Measurements from ENCODE around the gene DRG2. TPM values are rescaled to one million over a fixed set of nuclear protein-coding genes. Genes with fewer than 3 reads are reported as not detected.

Gene DRG2
- total and polyA plus RNA-seq, 2 of the 13 experiments (the other 11 are each of a cell fraction or from before 2014, with no cell fraction given), result 20.1 to 26.6 TPM

DNA sequence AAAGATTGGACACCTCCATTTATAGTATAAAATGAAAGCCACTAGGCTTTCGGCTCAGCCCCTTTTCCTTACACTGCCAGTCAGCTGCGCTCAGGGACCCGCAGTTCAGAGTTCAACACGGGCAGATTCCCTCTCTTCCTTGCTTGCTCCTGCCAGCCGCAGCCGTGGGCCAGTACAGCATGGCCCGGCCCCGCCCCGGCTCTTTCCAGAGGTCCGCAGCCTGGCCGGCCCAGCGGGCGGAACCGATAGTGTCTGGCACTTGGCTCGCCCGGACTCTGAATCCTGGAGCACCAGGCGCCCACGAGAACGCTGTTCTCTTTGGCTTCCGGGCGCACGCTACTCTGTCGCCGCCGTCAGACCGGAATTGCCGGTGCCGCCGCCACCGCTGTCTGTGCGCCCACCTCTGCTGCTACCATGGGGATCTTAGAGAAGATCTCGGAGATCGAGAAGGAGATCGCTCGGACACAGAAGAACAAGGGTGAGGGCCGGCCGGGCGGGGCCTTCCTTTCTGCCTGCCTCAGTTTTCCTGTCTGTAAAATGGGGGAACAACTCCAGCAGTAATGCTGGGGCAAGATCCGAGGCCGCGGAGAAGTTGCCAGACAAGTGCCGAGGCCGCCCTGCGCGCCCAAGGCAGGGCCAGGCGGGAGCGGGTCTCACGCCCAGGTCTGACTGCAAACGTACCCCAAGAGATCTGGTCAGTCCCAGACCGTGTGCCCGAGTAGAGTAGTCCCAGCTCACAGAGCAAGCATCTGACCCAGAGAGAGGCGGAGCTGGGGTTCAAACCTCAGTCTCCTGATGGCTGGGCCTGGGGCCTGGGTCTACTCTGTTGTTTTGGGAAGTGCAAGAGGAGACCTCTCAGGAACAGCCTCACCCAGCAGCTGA, at the start of gene DRG2 (continued):
- TF ChIP-seq, protein P1, sequence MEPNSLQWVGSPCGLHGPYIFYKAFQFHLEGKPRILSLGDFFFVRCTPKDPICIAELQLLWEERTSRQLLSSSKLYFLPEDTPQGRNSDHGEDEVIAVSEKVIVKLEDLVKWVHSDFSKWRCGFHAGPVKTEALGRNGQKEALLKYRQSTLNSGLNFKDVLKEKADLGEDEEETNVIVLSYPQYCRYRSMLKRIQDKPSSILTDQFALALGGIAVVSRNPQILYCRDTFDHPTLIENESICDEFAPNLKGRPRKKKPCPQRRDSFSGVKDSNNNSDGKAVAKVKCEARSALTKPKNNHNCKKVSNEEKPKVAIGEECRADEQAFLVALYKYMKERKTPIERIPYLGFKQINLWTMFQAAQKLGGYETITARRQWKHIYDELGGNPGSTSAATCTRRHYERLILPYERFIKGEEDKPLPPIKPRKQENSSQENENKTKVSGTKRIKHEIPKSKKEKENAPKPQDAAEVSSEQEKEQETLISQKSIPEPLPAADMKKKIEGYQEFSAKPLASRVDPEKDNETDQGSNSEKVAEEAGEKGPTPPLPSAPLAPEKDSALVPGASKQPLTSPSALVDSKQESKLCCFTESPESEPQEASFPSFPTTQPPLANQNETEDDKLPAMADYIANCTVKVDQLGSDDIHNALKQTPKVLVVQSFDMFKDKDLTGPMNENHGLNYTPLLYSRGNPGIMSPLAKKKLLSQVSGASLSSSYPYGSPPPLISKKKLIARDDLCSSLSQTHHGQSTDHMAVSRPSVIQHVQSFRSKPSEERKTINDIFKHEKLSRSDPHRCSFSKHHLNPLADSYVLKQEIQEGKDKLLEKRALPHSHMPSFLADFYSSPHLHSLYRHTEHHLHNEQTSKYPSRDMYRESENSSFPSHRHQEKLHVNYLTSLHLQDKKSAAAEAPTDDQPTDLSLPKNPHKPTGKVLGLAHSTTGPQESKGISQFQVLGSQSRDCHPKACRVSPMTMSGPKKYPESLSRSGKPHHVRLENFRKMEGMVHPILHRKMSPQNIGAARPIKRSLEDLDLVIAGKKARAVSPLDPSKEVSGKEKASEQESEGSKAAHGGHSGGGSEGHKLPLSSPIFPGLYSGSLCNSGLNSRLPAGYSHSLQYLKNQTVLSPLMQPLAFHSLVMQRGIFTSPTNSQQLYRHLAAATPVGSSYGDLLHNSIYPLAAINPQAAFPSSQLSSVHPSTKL (CRISPR knock-in tag; IDR thresholded peaks at IDR 0.05), result peak; percentile 84
- TF ChIP-seq ATF7 (IDR thresholded peaks at IDR 0.05), result no peak
- TF ChIP-seq ATF7 (CRISPR knock-in tag; IDR thresholded peaks at IDR 0.05), result peak; percentile 22; the same call in 1 of the 2 replicates
- TF ChIP-seq HES4 (CRISPR knock-in tag; IDR thresholded peaks at IDR 0.05; ENCODE audit: borderline replicate concordance), result peak; percentile 71; the same call in 1 of the 2 replicates
- TF ChIP-seq, protein P2, sequence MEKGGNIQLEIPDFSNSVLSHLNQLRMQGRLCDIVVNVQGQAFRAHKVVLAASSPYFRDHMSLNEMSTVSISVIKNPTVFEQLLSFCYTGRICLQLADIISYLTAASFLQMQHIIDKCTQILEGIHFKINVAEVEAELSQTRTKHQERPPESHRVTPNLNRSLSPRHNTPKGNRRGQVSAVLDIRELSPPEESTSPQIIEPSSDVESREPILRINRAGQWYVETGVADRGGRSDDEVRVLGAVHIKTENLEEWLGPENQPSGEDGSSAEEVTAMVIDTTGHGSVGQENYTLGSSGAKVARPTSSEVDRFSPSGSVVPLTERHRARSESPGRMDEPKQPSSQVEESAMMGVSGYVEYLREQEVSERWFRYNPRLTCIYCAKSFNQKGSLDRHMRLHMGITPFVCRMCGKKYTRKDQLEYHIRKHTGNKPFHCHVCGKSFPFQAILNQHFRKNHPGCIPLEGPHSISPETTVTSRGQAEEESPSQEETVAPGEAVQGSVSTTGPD (CRISPR knock-in tag; IDR thresholded peaks at IDR 0.05), result 0 out of 2 replicates have a peak, but pooled peaks have one; percentile 16
- TF ChIP-seq RXRB (CRISPR knock-in tag; IDR thresholded peaks at IDR 0.05; ENCODE audit: borderline replicate concordance), result peak; percentile 88; the same call in 1 of the 2 replicates
- peak; percentile 98 for TF ChIP-seq KDM2A (CRISPR knock-in tag; IDR thresholded peaks at IDR 0.05; ENCODE audit: borderline replicate concordance, low read depth)
- TF ChIP-seq EZH2 (conservative IDR thresholded peaks at IDR 0.05; ENCODE audit: low read depth, low read length), result no peak
- 0 out of 2 replicates have a peak, but pooled peaks have one; percentile 61 for TF ChIP-seq SNAPC2 (CRISPR knock-in tag; IDR thresholded peaks at IDR 0.05)
- TF ChIP-seq MATR3 (CRISPR knock-in tag; IDR thresholded peaks at IDR 0.05), result no peak
- TF ChIP-seq, protein P3, sequence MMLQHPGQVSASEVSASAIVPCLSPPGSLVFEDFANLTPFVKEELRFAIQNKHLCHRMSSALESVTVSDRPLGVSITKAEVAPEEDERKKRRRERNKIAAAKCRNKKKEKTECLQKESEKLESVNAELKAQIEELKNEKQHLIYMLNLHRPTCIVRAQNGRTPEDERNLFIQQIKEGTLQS (CRISPR knock-in tag; IDR thresholded peaks at IDR 0.05), result 0 out of 2 replicates have a peak, but pooled peaks have one; percentile 22
- TF ChIP-seq YY1 (IDR thresholded peaks at IDR 0.05; ENCODE audit: insufficient read depth, insufficient replicate concordance, low read depth, low read length), result peak; percentile 87
- TF ChIP-seq U2AF2 (IDR thresholded peaks at IDR 0.05; ENCODE audit: low read depth, low read length), result 0 out of 2 replicates have a peak, but pooled peaks have one; percentile 70
- TF ChIP-seq POLR2AphosphoS2 (IDR thresholded peaks at IDR 0.05; ENCODE audit: low read depth, low read length), result no peak
- TF ChIP-seq, protein P4, sequence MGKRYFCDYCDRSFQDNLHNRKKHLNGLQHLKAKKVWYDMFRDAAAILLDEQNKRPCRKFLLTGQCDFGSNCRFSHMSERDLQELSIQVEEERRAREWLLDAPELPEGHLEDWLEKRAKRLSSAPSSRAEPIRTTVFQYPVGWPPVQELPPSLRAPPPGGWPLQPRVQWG (CRISPR knock-in tag; IDR thresholded peaks at IDR 0.05; ENCODE audit: borderline replicate concordance, low read depth), result no peak
- no peak for TF ChIP-seq SMARCE1 (IDR thresholded peaks at IDR 0.05; ENCODE audit: borderline replicate concordance)
- TF ChIP-seq, protein P5, sequence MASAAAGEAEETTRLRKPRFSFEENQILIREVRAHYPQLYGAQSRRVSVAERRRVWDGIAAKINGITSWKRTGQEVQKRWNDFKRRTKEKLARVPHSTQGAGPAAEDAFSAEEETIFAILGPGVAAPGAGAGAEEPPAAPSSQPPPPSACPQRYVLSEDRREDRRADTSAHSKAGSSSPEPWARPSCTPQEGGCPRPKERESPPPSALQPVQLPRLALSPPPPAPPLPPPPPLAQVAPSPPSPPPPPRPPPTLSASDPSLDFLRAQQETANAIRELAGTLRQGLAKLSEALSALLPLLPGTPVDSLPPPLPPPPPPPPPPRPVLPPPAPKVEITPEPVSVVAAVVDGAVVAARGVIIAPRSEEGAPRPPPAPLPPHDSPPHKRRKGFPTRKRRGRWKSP (CRISPR knock-in tag; IDR thresholded peaks at IDR 0.05), result peak; percentile 93
- no peak for TF ChIP-seq ZNF530 (CRISPR knock-in tag; IDR thresholded peaks at IDR 0.05; ENCODE audit: low read depth)
- TF ChIP-seq, protein P6, sequence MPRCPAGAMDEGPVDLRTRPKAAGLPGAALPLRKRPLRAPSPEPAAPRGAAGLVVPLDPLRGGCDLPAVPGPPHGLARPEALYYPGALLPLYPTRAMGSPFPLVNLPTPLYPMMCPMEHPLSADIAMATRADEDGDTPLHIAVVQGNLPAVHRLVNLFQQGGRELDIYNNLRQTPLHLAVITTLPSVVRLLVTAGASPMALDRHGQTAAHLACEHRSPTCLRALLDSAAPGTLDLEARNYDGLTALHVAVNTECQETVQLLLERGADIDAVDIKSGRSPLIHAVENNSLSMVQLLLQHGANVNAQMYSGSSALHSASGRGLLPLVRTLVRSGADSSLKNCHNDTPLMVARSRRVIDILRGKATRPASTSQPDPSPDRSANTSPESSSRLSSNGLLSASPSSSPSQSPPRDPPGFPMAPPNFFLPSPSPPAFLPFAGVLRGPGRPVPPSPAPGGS (CRISPR knock-in tag; IDR thresholded peaks at IDR 0.05), result peak; percentile 60

All from HepG2 (cell line).